Type B pancreatic cell (in vitro differentiated cells): ENCODE data around the gene BCAS3. TPM values are rescaled to one million over a fixed set of nuclear protein-coding genes. Genes with fewer than 3 reads are reported as not detected.

Experiments used
- DNase-seq: peaks from one replicate; pipeline ENCODE4 v3.0.0; 2021; ENCODE audit warnings: mixed read lengths; ENCODE audit not compliant: unreplicated experiment; ENCODE audit errors: extremely low spot score
- H3K27ac Mint-ChIP-seq: 2 replicates; pipeline ENCODE4 v1.8.0; 2021; ENCODE audit warnings: mild to moderate bottlenecking, mixed read lengths
- H3K27me3 Mint-ChIP-seq: 2 replicates; pipeline ENCODE4 v1.8.0; 2021; ENCODE audit warnings: mixed read lengths
- H3K36me3 Mint-ChIP-seq: 2 replicates; pipeline ENCODE4 v1.8.0; 2021; ENCODE audit warnings: mixed read lengths
- H3K4me1 Mint-ChIP-seq: one replicate; pipeline ENCODE4 v1.8.0; 2021; ENCODE audit warnings: mixed read lengths; ENCODE audit not compliant: unreplicated experiment
- H3K4me3 Mint-ChIP-seq: 2 replicates; pipeline ENCODE4 v1.8.0; 2021; ENCODE audit warnings: mild to moderate bottlenecking, mixed read lengths
- H3K9me3 Mint-ChIP-seq: 2 replicates; pipeline ENCODE4 v1.8.0; 2021; ENCODE audit warnings: mixed read lengths
- total RNA-seq: library from RNA; stranded (reverse); gene quantifications from 2 replicates; pipeline ENCODE4 v1.2.1, GENCODE V29; 2021; ENCODE audit warnings: low replicate concordance
- TF ChIP-seq, protein P1 (sequence below): fragments of 200-600 bp; sonication (generic); conservative IDR thresholded peaks from 2 replicates; pipeline ENCODE4 v1.5.0; 2021; ENCODE audit warnings: antibody characterized with exemption, mild to moderate bottlenecking

The BCAS3 gene
- total RNA-seq, 1 donor from 2014 or later: 23.0 TPM

DNA sequence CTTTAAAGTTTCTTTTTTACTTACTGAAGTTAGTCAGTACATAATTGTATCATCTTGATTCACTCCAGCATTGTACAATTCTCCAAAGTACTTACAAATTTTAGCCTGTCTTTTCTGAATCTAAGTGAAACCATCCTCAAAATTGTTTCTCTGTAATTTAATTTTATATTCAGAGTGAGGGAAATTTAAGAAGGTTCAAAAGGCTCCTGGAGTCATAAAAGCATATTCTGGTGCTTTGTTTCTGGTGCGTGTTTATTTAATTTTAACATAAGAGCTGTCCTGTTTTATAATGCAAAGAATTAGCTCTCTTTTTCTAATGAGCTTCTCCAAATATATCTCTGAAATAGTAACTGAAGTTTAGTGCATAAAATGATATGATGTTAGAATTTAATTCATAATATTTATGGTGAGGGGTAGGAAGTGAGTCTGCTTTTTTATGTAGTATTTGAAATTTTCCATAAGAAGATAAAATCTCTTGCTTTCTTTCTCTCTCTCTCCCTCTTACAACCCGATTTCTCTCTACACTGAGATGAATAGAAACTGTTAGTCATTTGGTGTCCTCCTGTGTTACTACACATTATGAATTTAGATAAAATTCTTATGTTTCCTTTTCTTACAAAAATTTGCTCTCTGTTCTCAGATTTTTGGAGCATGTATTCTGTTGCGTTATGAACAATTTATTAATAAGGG, 339.8 kb downstream of the BCAS3 start:
- DNase-seq: no peak
- Mint-ChIP-seq H3K27me3 (no peaks in the 10 kb centered on the region), H3K27ac (no peak overlapping the region), H3K4me1 (peaks cover 4% of the 10 kb centered on the region), H3K4me3 (no peak overlapping the region), H3K36me3 (peaks cover 5% of the 10 kb centered on the region), H3K9me3 (peaks cover 4% of the 10 kb centered on the region)
- TF ChIP-seq, protein P1, sequence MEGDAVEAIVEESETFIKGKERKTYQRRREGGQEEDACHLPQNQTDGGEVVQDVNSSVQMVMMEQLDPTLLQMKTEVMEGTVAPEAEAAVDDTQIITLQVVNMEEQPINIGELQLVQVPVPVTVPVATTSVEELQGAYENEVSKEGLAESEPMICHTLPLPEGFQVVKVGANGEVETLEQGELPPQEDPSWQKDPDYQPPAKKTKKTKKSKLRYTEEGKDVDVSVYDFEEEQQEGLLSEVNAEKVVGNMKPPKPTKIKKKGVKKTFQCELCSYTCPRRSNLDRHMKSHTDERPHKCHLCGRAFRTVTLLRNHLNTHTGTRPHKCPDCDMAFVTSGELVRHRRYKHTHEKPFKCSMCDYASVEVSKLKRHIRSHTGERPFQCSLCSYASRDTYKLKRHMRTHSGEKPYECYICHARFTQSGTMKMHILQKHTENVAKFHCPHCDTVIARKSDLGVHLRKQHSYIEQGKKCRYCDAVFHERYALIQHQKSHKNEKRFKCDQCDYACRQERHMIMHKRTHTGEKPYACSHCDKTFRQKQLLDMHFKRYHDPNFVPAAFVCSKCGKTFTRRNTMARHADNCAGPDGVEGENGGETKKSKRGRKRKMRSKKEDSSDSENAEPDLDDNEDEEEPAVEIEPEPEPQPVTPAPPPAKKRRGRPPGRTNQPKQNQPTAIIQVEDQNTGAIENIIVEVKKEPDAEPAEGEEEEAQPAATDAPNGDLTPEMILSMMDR: no peak

DNA sequence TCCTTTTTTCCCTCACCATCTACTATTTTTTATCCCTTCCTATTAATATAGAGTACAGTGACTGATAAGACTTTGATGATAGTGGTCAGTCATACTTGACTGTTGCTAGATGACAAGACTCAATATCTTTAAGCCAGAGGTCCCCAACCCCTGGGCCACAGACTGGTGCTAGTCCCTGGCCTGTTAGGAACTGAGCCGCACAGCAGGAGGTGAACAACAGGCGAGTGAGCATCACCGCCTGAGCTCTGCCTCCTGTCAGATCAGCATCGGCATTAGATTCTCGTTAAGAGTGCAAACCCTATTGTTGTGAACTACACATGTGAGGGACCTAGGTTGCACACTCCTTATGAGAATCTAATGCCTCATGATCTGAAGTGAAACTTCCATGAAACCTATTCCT, 341.3 kb downstream of the BCAS3 start:
- no peak for DNase-seq

DNA sequence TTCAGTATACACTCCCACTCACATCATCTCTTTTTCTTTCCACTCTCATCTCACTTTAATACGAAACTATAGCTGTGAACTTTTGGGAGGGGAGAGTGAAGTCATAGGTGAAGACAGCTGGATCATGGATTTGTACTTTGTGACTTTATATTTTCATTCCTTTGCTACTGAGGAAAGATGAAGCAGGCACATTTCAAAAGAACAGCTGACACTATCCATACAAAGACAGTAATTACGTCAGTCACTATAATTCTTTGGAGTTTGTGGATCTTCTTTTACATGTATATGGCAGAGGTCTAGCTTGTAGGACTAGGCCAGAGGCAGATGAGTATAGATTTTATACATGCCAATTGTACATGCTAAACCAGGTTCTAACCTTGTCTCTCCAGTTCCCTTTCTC, 346.3 kb downstream of the BCAS3 start:
- Mint-ChIP-seq H3K27ac (no peak overlapping the region), H3K9me3 (no peaks in the 10 kb centered on the region), H3K36me3 (no peaks in the 10 kb centered on the region), H3K27me3 (no peaks in the 10 kb centered on the region), H3K4me1 (no peaks in the 10 kb centered on the region), H3K4me3 (no peak overlapping the region)
- no peak for DNase-seq
- TF ChIP-seq, protein P1: no peak

More for the DNA sequence above, 341.3 kb downstream of the BCAS3 start:
- no peak overlapping the region for H3K27ac Mint-ChIP-seq
- H3K27me3 Mint-ChIP-seq: no peaks in the 10 kb centered on the region
- H3K4me3 Mint-ChIP-seq: no peak overlapping the region
- TF ChIP-seq, protein P1: no peak
- H3K4me1 Mint-ChIP-seq: peaks cover 4% of the 10 kb centered on the region
- H3K9me3 Mint-ChIP-seq: peaks cover 4% of the 10 kb centered on the region
- peaks cover 5% of the 10 kb centered on the region for H3K36me3 Mint-ChIP-seq

DNA sequence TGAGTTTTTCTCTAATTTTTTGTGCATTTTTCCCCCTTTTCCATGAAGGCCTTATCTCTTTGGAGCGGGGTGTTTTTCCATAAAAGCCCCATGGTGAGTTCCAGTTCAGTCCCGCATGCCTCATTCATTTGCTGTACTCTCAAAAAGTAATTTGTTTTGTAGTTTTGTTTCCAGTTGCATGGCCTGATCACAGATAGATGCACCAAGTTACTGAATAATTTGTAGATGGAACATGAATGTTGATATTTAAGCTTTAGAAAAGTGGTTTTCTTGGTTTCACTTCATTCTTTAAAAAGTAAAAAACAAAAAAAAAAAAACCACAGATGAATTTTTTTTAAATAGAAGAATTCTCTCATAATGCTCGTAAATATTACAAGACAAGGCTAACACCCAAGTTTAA, 349.2 kb downstream of the BCAS3 start:
- no peak overlapping the region for H3K4me3 Mint-ChIP-seq
- H3K36me3 Mint-ChIP-seq: no peaks in the 10 kb centered on the region
- H3K9me3 Mint-ChIP-seq: no peaks in the 10 kb centered on the region
- no peak overlapping the region for H3K27ac Mint-ChIP-seq
- no peaks in the 10 kb centered on the region for H3K27me3 Mint-ChIP-seq
- no peaks in the 10 kb centered on the region for H3K4me1 Mint-ChIP-seq
- TF ChIP-seq, protein P1: no peak
- no peak for DNase-seq

DNA sequence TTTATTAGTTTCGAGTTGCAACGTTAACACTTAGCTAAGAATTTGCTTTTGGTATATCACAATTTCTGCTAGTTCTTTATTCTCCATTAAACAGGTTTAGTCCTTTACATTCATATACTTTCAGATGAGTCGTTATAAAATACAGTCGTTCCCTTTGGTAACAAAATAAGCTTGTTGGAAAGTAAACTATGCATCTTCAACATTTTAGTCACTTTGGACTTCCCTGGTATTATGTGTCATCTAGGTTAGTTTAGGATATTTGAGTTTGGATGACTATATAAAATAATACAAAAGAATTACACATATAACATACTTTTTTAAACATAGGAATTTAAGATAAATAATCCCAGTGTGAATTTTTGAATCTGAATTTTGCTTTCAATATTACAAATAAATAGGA, 351.5 kb downstream of the BCAS3 start:
- DNase-seq: no peak
- H3K4me3 Mint-ChIP-seq: no peak overlapping the region
- TF ChIP-seq, protein P1: no peak
- H3K4me1 Mint-ChIP-seq: no peaks in the 10 kb centered on the region
- no peak overlapping the region for H3K27ac Mint-ChIP-seq
- no peaks in the 10 kb centered on the region for H3K9me3 Mint-ChIP-seq
- H3K36me3 Mint-ChIP-seq: no peaks in the 10 kb centered on the region
- H3K27me3 Mint-ChIP-seq: no peaks in the 10 kb centered on the region
